HepG2 (cell line): ENCODE measurements around the gene RPLP2. TPM values are rescaled to one million over a fixed set of nuclear protein-coding genes. Genes with fewer than 3 reads are reported as not detected.
A peak's percentile ranks its signal among the peaks of the same experiment; 100 is the strongest.

Experiments
- ATF7-NPFF ChIP-seq: sonication (generic); formaldehyde crosslinking; IDR thresholded peaks from 2 replicates; pipeline ENCODE4 v1.8.1; 2023; ENCODE audit warnings: mild to moderate bottlenecking, low read depth, missing genetic modification reagents, moderate library complexity
- GATAD1 ChIP-seq: IDR thresholded peaks from 2 replicates; pipeline ENCODE4 v1.6.1; 2016; ENCODE audit warnings: missing genetic modification reagents, missing compliant biosample characterization
- HOXD1 ChIP-seq: sonication (generic); formaldehyde crosslinking; IDR thresholded peaks from 2 replicates; pipeline ENCODE4 v1.5.0; 2020; ENCODE audit warnings: missing genetic modification reagents
- PHF20 ChIP-seq: sonication (generic); formaldehyde crosslinking; IDR thresholded peaks from 2 replicates; pipeline ENCODE4 v1.5.0; 2020; ENCODE audit warnings: mild to moderate bottlenecking, missing genetic modification reagents
- RFXAP ChIP-seq: sonication (generic); formaldehyde crosslinking; IDR thresholded peaks from 2 replicates; pipeline ENCODE4 v1.4.0; 2020; ENCODE audit warnings: missing genetic modification reagents, borderline replicate concordance
- TARDBP ChIP-seq: sonication (generic); formaldehyde crosslinking; IDR thresholded peaks from 2 replicates; pipeline ENCODE4 v1.8.0; 2022; ENCODE audit warnings: mild to moderate bottlenecking, missing genetic modification reagents
- TFDP1 ChIP-seq: IDR thresholded peaks from 2 replicates; pipeline ENCODE4 v1.6.1; 2016; ENCODE audit warnings: missing compliant biosample characterization, missing genetic modification reagents, borderline replicate concordance
- ZHX1 ChIP-seq: sonication (generic); formaldehyde crosslinking; IDR thresholded peaks from 2 replicates; pipeline ENCODE4 v1.8.1; 2022; ENCODE audit warnings: low read depth, mild to moderate bottlenecking, missing genetic modification reagents
- ZHX2 ChIP-seq, 2 experiments: sonication (generic) in 1 of 2; formaldehyde crosslinking in 1 of 2; IDR thresholded peaks; 2 replicates each; pipeline versions ENCODE4 v1.6.1 to v1.9.0; 2014 to 2022; ENCODE audit warnings: antibody characterized with exemption in 1 of 2, borderline replicate concordance in 1 of 2, inconsistent platforms in 1 of 2, low read depth in 1 of 2, missing genetic modification reagents in 1 of 2
- ZNF430 ChIP-seq: sonication (generic); formaldehyde crosslinking; IDR thresholded peaks from 2 replicates; pipeline ENCODE4 v1.9.0; 2021; ENCODE audit warnings: mild to moderate bottlenecking, missing genetic modification reagents
- polyA plus RNA-seq, 8 experiments: library from polyadenylated mRNA; depleted of rRNA in 3 of 8; stranded (reverse) in 7 of 8; unstranded in 1 of 8; fragments of >200 nt; fragmentation: Illumina TruSeq in 4 of 8; extraction: Trizol in 4 of 8; gene quantifications; 2 replicates each; pipeline versions ENCODE4 v1.2.1 to v1.2.3, GENCODE V29; 2011 to 2016; ENCODE audit warnings: low read depth in 4 of 8, missing spikeins in 1 of 8, mixed read lengths in 1 of 8; ENCODE audit not compliant: insufficient read depth in 1 of 8
- total RNA-seq, 5 experiments: library from RNA; depleted of rRNA; stranded (reverse); fragments of >200 nt; fragmentation: Illumina TruSeq; extraction: Trizol; gene quantifications; 2 replicates each; pipeline ENCODE4 v1.2.3, GENCODE V29; 2016; ENCODE audit warnings: low read depth in 1 of 5
- TF ChIP-seq, protein P1 (sequence below): sonication (generic); formaldehyde crosslinking; IDR thresholded peaks from 2 replicates; pipeline ENCODE4 v1.4.0; 2020; ENCODE audit warnings: missing genetic modification reagents, borderline replicate concordance

Gene RPLP2
- total and polyA plus RNA-seq, 2 of the 13 experiments (the other 11 are each of a cell fraction or from before 2014, with no cell fraction given) = 978 to 2,106 TPM

DNA sequence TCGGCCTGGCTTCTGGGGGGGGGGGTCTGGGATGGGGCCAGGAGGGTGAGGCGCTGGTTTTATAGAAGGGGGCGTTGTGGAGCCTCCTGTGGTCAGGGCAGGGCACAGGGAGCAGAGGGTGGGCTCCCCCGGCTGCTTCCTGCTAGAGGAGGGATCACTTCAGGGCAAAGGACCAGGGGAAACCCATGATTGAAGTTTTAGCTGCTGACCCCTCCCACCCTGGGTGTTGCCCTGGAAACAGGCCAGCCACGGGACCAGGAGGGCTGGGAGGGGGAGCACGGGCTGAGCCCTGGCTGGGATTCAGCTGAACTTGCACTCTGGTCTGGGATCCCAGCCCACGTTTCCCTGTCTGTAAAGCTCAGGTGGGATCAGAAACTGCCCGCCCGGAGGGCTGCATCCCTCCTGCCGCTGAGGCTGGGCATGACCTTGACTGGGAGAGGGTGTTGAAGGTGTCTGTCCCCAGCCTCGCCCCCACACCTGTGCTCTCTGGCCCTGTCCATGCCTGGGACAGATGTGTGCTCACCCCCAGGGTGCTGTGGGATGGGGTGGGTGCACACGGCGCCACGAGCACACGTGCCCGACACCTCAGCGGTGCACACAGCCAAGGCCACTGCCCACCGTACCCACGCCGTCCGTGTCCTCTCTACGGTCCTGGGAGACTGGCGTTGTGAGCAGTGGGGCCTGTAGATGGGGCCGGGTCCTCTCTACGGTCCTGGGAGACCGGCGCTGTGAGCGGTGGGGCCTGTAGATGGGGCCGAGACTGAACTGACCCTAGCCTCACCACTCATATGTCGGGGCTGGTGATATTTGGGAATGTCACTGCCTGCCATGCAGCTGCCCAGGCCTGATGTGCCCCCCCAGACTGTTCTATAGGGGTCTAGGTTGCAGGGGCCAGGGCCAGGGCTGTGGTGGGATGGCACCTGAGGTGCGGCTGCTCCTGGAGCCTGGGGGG lies 35.2 kb downstream of the RPLP2 start (continued):
- TF ChIP-seq ATF7-NPFF (CRISPR knock-in tag) = 0 out of 2 replicates have a peak, but pooled peaks have one; percentile 14
- TF ChIP-seq, protein P1, sequence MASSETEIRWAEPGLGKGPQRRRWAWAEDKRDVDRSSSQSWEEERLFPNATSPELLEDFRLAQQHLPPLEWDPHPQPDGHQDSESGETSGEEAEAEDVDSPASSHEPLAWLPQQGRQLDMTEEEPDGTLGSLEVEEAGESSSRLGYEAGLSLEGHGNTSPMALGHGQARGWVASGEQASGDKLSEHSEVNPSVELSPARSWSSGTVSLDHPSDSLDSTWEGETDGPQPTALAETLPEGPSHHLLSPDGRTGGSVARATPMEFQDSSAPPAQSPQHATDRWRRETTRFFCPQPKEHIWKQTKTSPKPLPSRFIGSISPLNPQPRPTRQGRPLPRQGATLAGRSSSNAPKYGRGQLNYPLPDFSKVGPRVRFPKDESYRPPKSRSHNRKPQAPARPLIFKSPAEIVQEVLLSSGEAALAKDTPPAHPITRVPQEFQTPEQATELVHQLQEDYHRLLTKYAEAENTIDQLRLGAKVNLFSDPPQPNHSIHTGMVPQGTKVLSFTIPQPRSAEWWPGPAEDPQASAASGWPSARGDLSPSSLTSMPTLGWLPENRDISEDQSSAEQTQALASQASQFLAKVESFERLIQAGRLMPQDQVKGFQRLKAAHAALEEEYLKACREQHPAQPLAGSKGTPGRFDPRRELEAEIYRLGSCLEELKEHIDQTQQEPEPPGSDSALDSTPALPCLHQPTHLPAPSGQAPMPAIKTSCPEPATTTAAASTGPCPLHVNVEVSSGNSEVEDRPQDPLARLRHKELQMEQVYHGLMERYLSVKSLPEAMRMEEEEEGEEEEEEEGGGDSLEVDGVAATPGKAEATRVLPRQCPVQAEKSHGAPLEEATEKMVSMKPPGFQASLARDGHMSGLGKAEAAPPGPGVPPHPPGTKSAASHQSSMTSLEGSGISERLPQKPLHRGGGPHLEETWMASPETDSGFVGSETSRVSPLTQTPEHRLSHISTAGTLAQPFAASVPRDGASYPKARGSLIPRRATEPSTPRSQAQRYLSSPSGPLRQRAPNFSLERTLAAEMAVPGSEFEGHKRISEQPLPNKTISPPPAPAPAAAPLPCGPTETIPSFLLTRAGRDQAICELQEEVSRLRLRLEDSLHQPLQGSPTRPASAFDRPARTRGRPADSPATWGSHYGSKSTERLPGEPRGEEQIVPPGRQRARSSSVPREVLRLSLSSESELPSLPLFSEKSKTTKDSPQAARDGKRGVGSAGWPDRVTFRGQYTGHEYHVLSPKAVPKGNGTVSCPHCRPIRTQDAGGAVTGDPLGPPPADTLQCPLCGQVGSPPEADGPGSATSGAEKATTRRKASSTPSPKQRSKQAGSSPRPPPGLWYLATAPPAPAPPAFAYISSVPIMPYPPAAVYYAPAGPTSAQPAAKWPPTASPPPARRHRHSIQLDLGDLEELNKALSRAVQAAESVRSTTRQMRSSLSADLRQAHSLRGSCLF (CRISPR knock-in tag) = no peak
- TF ChIP-seq TARDBP (CRISPR knock-in tag) = peak; percentile 47; the same call in 1 of the 2 replicates
- 0 out of 2 replicates have a peak, but pooled peaks have one; percentile 10 for TF ChIP-seq ZHX2 (IDR thresholded peaks at IDR 0.05; ENCODE audit: low read depth)
- no peak for TF ChIP-seq ZHX2 (CRISPR knock-in tag; IDR thresholded peaks at IDR 0.05; ENCODE audit: borderline replicate concordance)
- peak; percentile 41; the same call in 1 of the 2 replicates for TF ChIP-seq PHF20 (CRISPR knock-in tag)
- 0 out of 2 replicates have a peak, but pooled peaks have one; percentile 20 for TF ChIP-seq ZNF430 (CRISPR knock-in tag)
- TF ChIP-seq TFDP1 = no peak
- TF ChIP-seq ZHX1 (CRISPR knock-in tag) = no peak
- TF ChIP-seq HOXD1 (CRISPR knock-in tag) = no peak
- TF ChIP-seq RFXAP = 0 out of 2 replicates have a peak, but pooled peaks have one; percentile 13
- TF ChIP-seq GATAD1 (CRISPR knock-in tag) = no peak
